ENCODE data around the gene CYP26C1. TPM values are rescaled to one million over a fixed set of nuclear protein-coding genes. Genes with fewer than 3 reads are reported as not detected.

CYP26C1 gene
- total and polyA plus RNA-seq, 2 of the 4 experiments (the other 2 are of a cell fraction): 0.02 TPM; not detected in 1

DNA sequence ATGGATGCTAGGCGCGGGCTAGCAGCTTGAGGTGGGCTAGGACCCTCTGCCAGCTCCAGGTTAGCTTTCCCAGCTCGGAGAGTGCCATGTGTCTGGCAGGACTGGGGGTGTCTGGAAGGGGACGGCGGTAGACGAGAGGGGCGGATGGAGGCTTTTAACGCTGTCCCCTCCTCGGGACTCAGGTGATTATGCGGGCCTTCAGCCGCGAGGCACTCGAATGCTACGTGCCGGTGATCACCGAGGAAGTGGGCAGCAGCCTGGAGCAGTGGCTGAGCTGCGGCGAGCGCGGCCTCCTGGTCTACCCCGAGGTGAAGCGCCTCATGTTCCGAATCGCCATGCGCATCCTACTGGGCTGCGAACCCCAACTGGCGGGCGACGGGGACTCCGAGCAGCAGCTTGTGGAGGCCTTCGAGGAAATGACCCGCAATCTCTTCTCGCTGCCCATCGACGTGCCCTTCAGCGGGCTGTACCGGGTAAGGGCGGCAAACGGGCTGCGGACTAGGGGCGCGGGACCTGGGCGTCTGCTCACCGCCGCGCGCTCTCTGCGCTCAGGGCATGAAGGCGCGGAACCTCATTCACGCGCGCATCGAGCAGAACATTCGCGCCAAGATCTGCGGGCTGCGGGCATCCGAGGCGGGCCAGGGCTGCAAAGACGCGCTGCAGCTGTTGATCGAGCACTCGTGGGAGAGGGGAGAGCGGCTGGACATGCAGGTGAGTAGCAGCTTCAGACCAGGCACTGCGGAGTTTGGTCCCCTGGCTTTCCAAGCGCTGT is 14.2 kb downstream of the CYP26C1 start (continued):
- no peak for TF ChIP-seq NFE2L2 (IDR thresholded peaks at IDR 0.05; ENCODE audit: low read depth, low read length)

DNA sequence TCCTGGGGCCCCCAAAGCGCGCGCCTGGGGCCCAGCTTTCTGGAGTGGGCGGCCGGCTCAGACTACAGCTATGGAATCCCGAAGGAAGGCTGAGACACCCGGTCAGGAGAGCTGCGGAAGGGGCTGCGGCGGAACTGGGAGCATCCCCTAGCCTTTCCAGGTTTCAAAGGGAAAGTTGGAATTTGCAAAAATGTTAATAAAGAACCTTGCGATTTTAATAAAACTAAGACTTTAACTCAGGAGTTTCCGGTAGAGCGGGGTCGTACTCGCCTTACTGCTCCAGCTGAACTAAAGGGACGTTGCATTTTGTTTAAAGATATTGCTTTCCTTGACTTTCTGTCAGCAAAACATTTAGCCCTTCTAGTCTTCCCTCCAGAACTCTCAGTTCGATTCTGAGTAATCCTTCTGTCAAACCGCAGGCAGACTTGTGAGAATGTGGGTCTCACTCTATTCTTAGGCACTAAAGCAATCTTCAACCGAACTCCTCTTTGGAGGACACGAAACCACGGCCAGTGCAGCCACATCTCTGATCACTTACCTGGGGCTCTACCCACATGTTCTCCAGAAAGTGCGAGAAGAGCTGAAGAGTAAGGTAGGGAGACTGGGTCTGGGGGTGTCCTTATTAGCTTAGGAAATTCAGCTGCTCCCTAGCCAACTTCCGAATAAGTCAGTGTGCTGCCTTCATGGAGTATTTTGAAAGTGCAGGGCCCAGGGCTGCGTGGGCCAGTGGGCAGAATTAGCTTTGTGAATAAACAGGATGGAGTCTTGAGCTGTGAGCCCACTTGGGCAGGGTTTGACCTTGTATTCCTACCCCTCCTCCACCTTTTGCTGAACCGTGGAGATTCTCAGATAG is 15.0 kb downstream of the CYP26C1 start:
- 24% methylated on average over 7 of the region's 25 CpGs; no CpG with 5 or more reads in 1 of the 2 experiments for WGBS, 2 experiments (ENCODE audit: extremely low coverage in 2 of 2, insufficient read length in 1 of 2)
- in situ Hi-C loops (cut with MboI; ENCODE audit: low sequenced_read_pairs) (no loop called here), intact Hi-C loops (cut with micrococcal nuclease) (no loop called here), dilution Hi-C loops (cut with HindIII; ENCODE audit: low sequenced_read_pairs, unreplicated experiment) (no loop called here)
- no peak overlapping the region for H3K4me2 ChIP-seq (ENCODE audit: low read depth, low read length)
- ChIA-PET POLR2A (ENCODE audit: unreplicated experiment) (no interaction called here), CTCF (interaction anchor here (1.0 kb wide), 1 partner anchor 10 kb away, joined by 3 read pairs; no protein-coding TSS in a partner anchor)
- peaks cover 68% of the 10 kb centered on the region for H3K27me3 ChIP-seq (ENCODE audit: control insufficient read depth, insufficient read depth, low read length)
- H3K18ac ChIP-seq (ENCODE audit: low read depth, low read length): no peak overlapping the region
- H2BK5ac ChIP-seq (ENCODE audit: low read depth, low read length, poor library complexity, severe bottlenecking): no peak overlapping the region
- no peak overlapping the region for H4K8ac ChIP-seq (ENCODE audit: low read depth in 2 of 2, low read length in 2 of 2)
- H3K4ac ChIP-seq (ENCODE audit: low read depth, low read length): no peak overlapping the region
- H4K20me1 ChIP-seq (ENCODE audit: insufficient read depth, low read length): 0 out of 2 replicates have a peak, but pooled peaks cover 10% of the 10 kb centered on the region
- no peak overlapping the region for H2AFZ ChIP-seq (replicated peaks; ENCODE audit: low read length, poor library complexity)
- no peaks in the 10 kb centered on the region for H3K79me1 ChIP-seq (ENCODE audit: low read depth in 1 of 2, low read length in 2 of 2)
- ATAC-seq (ENCODE audit: low read depth) (no peak), DNase-seq (no peak)
- no peak overlapping the region for H2BK120ac ChIP-seq (ENCODE audit: low read depth, low read length)
- no peak overlapping the region for H3K56ac ChIP-seq (ENCODE audit: extremely low read depth, insufficient read depth, low read length)
- H3K36me3 ChIP-seq (ENCODE audit: control insufficient read depth, insufficient read depth, low read length): no peaks in the 10 kb centered on the region
- no peaks in the 10 kb centered on the region for H3K9me3 ChIP-seq (ENCODE audit: control insufficient read depth, insufficient read depth, low read length)
- BruUV-seq (replicated peaks): no TSS peak
- no peaks in the 10 kb centered on the region for H3K9me1 ChIP-seq (ENCODE audit: insufficient read depth, low read length)
- H3K4me1 ChIP-seq (ENCODE audit: control insufficient read depth, insufficient read depth, low read length): peaks cover 7% of the 10 kb centered on the region; the same call in 1 of the 2 replicates
- no peak overlapping the region for H2BK15ac ChIP-seq (ENCODE audit: low read depth, low read length)
- no peak overlapping the region for H3K9ac ChIP-seq (ENCODE audit: low read depth, low read length)
- H4K91ac ChIP-seq (ENCODE audit: insufficient read depth, low read depth, low read length): no peak overlapping the region
- no peak overlapping the region for H2AK9ac ChIP-seq (replicated peaks; ENCODE audit: low read depth, low read length, poor library complexity)
- 0 out of 2 replicates have a peak overlapping the region, but pooled peaks have one; percentile 3 for H3K23ac ChIP-seq (ENCODE audit: low read depth, low read length)
- no peak for TF ChIP-seq BHLHE40 (IDR thresholded peaks at IDR 0.05; ENCODE audit: low read depth, low read length)
- TF ChIP-seq, protein P1, sequence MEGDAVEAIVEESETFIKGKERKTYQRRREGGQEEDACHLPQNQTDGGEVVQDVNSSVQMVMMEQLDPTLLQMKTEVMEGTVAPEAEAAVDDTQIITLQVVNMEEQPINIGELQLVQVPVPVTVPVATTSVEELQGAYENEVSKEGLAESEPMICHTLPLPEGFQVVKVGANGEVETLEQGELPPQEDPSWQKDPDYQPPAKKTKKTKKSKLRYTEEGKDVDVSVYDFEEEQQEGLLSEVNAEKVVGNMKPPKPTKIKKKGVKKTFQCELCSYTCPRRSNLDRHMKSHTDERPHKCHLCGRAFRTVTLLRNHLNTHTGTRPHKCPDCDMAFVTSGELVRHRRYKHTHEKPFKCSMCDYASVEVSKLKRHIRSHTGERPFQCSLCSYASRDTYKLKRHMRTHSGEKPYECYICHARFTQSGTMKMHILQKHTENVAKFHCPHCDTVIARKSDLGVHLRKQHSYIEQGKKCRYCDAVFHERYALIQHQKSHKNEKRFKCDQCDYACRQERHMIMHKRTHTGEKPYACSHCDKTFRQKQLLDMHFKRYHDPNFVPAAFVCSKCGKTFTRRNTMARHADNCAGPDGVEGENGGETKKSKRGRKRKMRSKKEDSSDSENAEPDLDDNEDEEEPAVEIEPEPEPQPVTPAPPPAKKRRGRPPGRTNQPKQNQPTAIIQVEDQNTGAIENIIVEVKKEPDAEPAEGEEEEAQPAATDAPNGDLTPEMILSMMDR (conservative IDR thresholded peaks at IDR 0.05; ENCODE audit: low read depth, low read length): no peak
- H3K27ac ChIP-seq (ENCODE audit: insufficient read depth, low read length): no peak overlapping the region
- no peak overlapping the region for H4K5ac ChIP-seq (ENCODE audit: low read depth, low read length)
- H3K14ac ChIP-seq (replicated peaks; ENCODE audit: low read depth, low read length): no peak overlapping the region
- no peak overlapping the region for H3K4me3 ChIP-seq (ENCODE audit: insufficient read depth, low read depth, low read length)
- no peak overlapping the region for H2AK5ac ChIP-seq (ENCODE audit: low read depth, low read length)
- H2BK20ac ChIP-seq (ENCODE audit: low read depth, low read length): no peak overlapping the region
